GM12878 (cell line): ENCODE results near the gene CCSER1. TPM values are rescaled to one million over a fixed set of nuclear protein-coding genes. Genes with fewer than 3 reads are reported as not detected.

Source experiments
- ATAC-seq: fragments of 200-7000 bp; cut with Tn5 transposase; 3 replicates; pipeline ENCODE4 v1.9.1; 2020; ENCODE audit warnings: mild to moderate bottlenecking, moderate library complexity
- BruUV-seq: library from RNA; stranded (reverse); fragments of 400-500 nt; replicated peaks from 2 replicates; lab custom pipeline; 2021; lab: Mats Ljungman, UMichigan
- CTCF ChIA-PET: fragments of 300-600 bp; sonication (Branson Sonifier 250); formaldehyde crosslinking; extraction: SDS; loops from one replicate; lab custom pipeline; 2021; ENCODE audit warnings: inconsistent platforms; lab: Yijun Ruan, JAX
- POLR2A ChIA-PET: fragments of 350-600 bp; formaldehyde crosslinking; extraction: SDS; loops from one replicate; lab custom pipeline; 2021; ENCODE audit warnings: inconsistent platforms; lab: Charles Lee
- RAD21 ChIA-PET: fragments of 300-600 bp; sonication (Branson Sonifier 250); formaldehyde crosslinking; loops from one replicate; lab custom pipeline; 2023; ENCODE audit warnings: antibody characterized with exemption; ENCODE audit not compliant: unreplicated experiment; lab: Charles Lee
- SMC1A ChIA-PET: fragments of 300-600 bp; sonication (Branson Sonifier 250); formaldehyde crosslinking; loops from one replicate; lab custom pipeline; 2023; ENCODE audit not compliant: unreplicated experiment, uncharacterized antibody; lab: Charles Lee
- DNase-seq: peaks from one replicate; pipeline ENCODE4 v3.0.0-alpha.2; 2011; ENCODE audit warnings: low read depth, low spot score
- FAIRE-seq: peaks from 3 replicates; lab custom pipeline; 2011; peaks lifted over from hg19 to GRCh38; lab: Jason Lieb, UNC
- H2AFZ ChIP-seq: 2 replicates; pipeline ENCODE4 v1.6.0; 2011; ENCODE audit warnings: low read depth, low read length, control low read depth; ENCODE audit not compliant: control insufficient read depth
- H3K27ac ChIP-seq: 2 replicates; pipeline ENCODE4 v1.5.1; 2011; ENCODE audit warnings: control low read depth; ENCODE audit not compliant: control insufficient read depth, insufficient read depth
- H3K27me3 ChIP-seq, 2 experiments: replicated peaks in 1 of 2; 2 replicates each; pipeline versions ENCODE4 v1.6.0 to v1.6.1; 2011; ENCODE audit warnings: low read length in 1 of 2; ENCODE audit not compliant: control insufficient read depth in 2 of 2, insufficient read depth in 2 of 2
- H3K36me3 ChIP-seq, 2 experiments: 2 replicates each; pipeline ENCODE4 v1.5.1; 2011; ENCODE audit warnings: low read length in 1 of 2; ENCODE audit not compliant: control insufficient read depth in 2 of 2, insufficient read depth in 2 of 2
- H3K4me1 ChIP-seq: 2 replicates; pipeline ENCODE4 v1.6.1; 2011; ENCODE audit warnings: mild to moderate bottlenecking, low read length, moderate library complexity, mixed read lengths; ENCODE audit not compliant: control insufficient read depth, insufficient read depth
- H3K4me2 ChIP-seq: 2 replicates; pipeline ENCODE4 v1.6.0; 2011; ENCODE audit warnings: control low read depth; ENCODE audit not compliant: control insufficient read depth, insufficient read depth
- H3K4me3 ChIP-seq: fragments of 200-600 bp; sonication (generic); 2 replicates; pipeline ENCODE4 v1.5.1; 2016
- H3K79me2 ChIP-seq: 2 replicates; pipeline ENCODE4 v1.6.0; 2011; ENCODE audit warnings: low read length; ENCODE audit not compliant: control insufficient read depth, insufficient read depth
- H3K9ac ChIP-seq: 2 replicates; pipeline ENCODE4 v1.8.0; 2011; ENCODE audit warnings: low read length, control low read depth, mixed read lengths; ENCODE audit not compliant: control insufficient read depth, insufficient read depth
- H3K9me3 ChIP-seq: replicated peaks from 3 replicates; pipeline ENCODE4 v1.5.1; 2011; ENCODE audit warnings: mild to moderate bottlenecking, low read length; ENCODE audit not compliant: control insufficient read depth, insufficient read depth
- H4K20me1 ChIP-seq: 2 replicates; pipeline ENCODE4 v1.6.0; 2011; ENCODE audit not compliant: control insufficient read depth, insufficient read depth
- BHLHE40 ChIP-seq, 2 experiments: fragments of 450-650 bp in 1 of 2; IDR thresholded peaks; 2 replicates each; pipeline ENCODE4 v1.6.1; 2011 to 2017; ENCODE audit warnings: low read depth in 2 of 2, borderline replicate concordance in 1 of 2, improper control_type of control experiment in 1 of 2, low read length in 1 of 2, mild to moderate bottlenecking in 1 of 2
- CHD1 ChIP-seq: IDR thresholded peaks from 2 replicates; pipeline ENCODE4 v1.6.1; 2012; ENCODE audit warnings: low read depth, low read length, improper control_type of control experiment
- CHD2 ChIP-seq: IDR thresholded peaks from 2 replicates; pipeline ENCODE4 v1.6.1; 2011; ENCODE audit warnings: low read depth, low read length, improper control_type of control experiment, borderline replicate concordance
- GATAD2B ChIP-seq: fragments of 450-650 bp; conservative IDR thresholded peaks from 2 replicates; pipeline ENCODE4 v1.6.1; 2017; ENCODE audit warnings: low read depth, mild to moderate bottlenecking, moderate library complexity
- KAT2A ChIP-seq: conservative IDR thresholded peaks from 2 replicates; pipeline ENCODE4 v1.6.1; 2011; ENCODE audit warnings: low read depth, low read length; ENCODE audit not compliant: control insufficient read depth
- NR2C2 ChIP-seq: IDR thresholded peaks from 2 replicates; pipeline ENCODE4 v1.6.1; 2011; ENCODE audit warnings: borderline replicate concordance, low read depth; ENCODE audit not compliant: control insufficient read depth, insufficient read length
- RB1 ChIP-seq: fragments of 450-650 bp; formaldehyde crosslinking; IDR thresholded peaks from 2 replicates; pipeline ENCODE4 v1.6.1; 2017; ENCODE audit warnings: mild to moderate bottlenecking, borderline replicate concordance
- RUNX3 ChIP-seq: IDR thresholded peaks from 2 replicates; pipeline ENCODE4 v1.6.1; 2012; ENCODE audit warnings: low read length, inconsistent platforms
- SIX5 ChIP-seq: IDR thresholded peaks from 2 replicates; pipeline ENCODE4 v1.6.1; 2011; ENCODE audit warnings: mild to moderate bottlenecking, low read depth, low read length, moderate library complexity; ENCODE audit not compliant: severe bottlenecking
- SMARCA5 ChIP-seq: fragments of 450-650 bp; IDR thresholded peaks from 2 replicates; pipeline ENCODE4 v1.6.1; 2017; ENCODE audit warnings: mild to moderate bottlenecking
- TCF12 ChIP-seq: IDR thresholded peaks from 2 replicates; pipeline ENCODE4 v1.6.1; 2011; ENCODE audit warnings: low read depth, mild to moderate bottlenecking, low read length
- TCF3 ChIP-seq: IDR thresholded peaks from 2 replicates; pipeline ENCODE4 v1.6.1; 2012; ENCODE audit warnings: low read depth, mild to moderate bottlenecking, low read length, borderline replicate concordance; ENCODE audit not compliant: insufficient read depth
- TCF7 ChIP-seq: IDR thresholded peaks from 2 replicates; pipeline ENCODE4 v1.6.1; 2014; ENCODE audit warnings: antibody characterized with exemption, borderline replicate concordance
- ZZZ3 ChIP-seq: IDR thresholded peaks from 2 replicates; pipeline ENCODE4 v1.6.1; 2011; ENCODE audit warnings: low read depth; ENCODE audit not compliant: control insufficient read depth, insufficient read length
- WGBS: methylation state at CpG from one replicate; pipeline ENCODE4 v1.1.6; 2016; ENCODE audit warnings: low lambda C conversion rate; ENCODE audit not compliant: insufficient replicate concordance, insufficient coverage; ENCODE audit errors: missing lambda C conversion rate; 5-methylcytosine and 5-hydroxymethylcytosine counted together
- in situ Hi-C: fragments of 300-500 bp; cut with MboI; formaldehyde crosslinking; loops from 9 replicates; pipeline ENCODE4 v1.14.3; 2018; ENCODE audit warnings: mixed read lengths
- intact Hi-C: fragments of 100-400 bp; cut with micrococcal nuclease; formaldehyde crosslinking; loops from one replicate; pipeline ENCODE4 v1.14.2; 2022; ENCODE audit not compliant: unreplicated experiment
- polyA plus RNA-seq, 11 experiments: library from polyadenylated mRNA; depleted of rRNA in 4 of 11; unstranded in 6 of 11; stranded (reverse) in 5 of 11; fragments of >200 nt; fragmentation: Nextera tagmentation in 4 of 11; fragmentation: Illumina TruSeq in 1 of 11; extraction: Ambion mirVana in 4 of 11; extraction: Trizol in 1 of 11; gene quantifications; 1 replicate in 1 of 11; 2 replicates in 10 of 11; pipeline versions ENCODE4 v1.2.1 to v1.2.3, GENCODE V29; 2011 to 2016; ENCODE audit warnings: inconsistent platforms in 2 of 11, missing spikeins in 2 of 11, low read depth in 1 of 11
- total RNA-seq, 4 experiments: library from RNA; depleted of rRNA in 3 of 4; stranded (reverse); fragments of >200 nt in 3 of 4; fragmentation: Illumina TruSeq in 1 of 4; extraction: Trizol in 1 of 4; gene quantifications; 2 replicates each; pipeline versions ENCODE4 v1.2.1 to v1.2.3, GENCODE V29; 2013 to 2021
- TF ChIP-seq, protein P1 (sequence below): IDR thresholded peaks from 2 replicates; pipeline ENCODE4 v1.6.1; 2011; ENCODE audit warnings: borderline replicate concordance, low read depth, mild to moderate bottlenecking, moderate library complexity, mixed read lengths, low read length; ENCODE audit not compliant: insufficient read depth; ENCODE audit errors: extremely low read length
- TF ChIP-seq, protein P2 (sequence below): fragments of 450-650 bp; IDR thresholded peaks from 2 replicates; pipeline ENCODE4 v1.6.1; 2017; ENCODE audit warnings: mild to moderate bottlenecking, moderate library complexity
- TF ChIP-seq, protein P3 (sequence below): IDR thresholded peaks from 2 replicates; pipeline ENCODE4 v1.6.1; 2012; ENCODE audit warnings: low read depth, low read length, improper control_type of control experiment
- TF ChIP-seq, protein P4 (sequence below): IDR thresholded peaks from 2 replicates; pipeline ENCODE4 v1.6.1; 2012; ENCODE audit warnings: low read depth, low read length, improper control_type of control experiment

The CCSER1 gene
- total and polyA plus RNA-seq, 10 of the 15 experiments (the other 5 are each of a cell fraction or from before 2014, with no cell fraction given), result 0.22 to 2.7 (median 1.0) TPM

DNA sequence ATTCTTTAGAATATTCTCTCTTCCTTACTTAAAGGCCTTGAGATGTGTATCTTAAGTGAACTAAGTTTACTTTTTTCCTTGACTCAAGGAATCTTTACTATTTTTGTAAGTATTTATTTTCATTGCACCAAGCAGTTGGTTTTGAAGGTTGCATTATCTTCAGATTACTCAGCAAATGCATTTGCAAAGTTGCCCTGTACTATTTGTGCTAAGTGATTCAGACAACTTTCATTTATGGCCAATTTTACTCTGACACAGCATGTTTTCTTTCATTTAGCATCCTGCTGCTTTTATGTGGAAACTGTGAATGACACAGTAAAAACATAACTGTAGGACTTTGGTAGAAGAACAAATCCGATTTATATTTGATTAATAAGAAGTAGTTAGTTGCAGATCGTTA lies 191.0 kb downstream of the CCSER1 start (continued):
- TF ChIP-seq BHLHE40 (IDR thresholded peaks at IDR 0.05; ENCODE audit: borderline replicate concordance in 1 of 2, low read depth in 2 of 2, low read length in 1 of 2) (no peak), SMARCA5 (no peak), SIX5 (no peak), CHD1 (no peak), CHD2 (no peak)
- TF ChIP-seq, protein P1, sequence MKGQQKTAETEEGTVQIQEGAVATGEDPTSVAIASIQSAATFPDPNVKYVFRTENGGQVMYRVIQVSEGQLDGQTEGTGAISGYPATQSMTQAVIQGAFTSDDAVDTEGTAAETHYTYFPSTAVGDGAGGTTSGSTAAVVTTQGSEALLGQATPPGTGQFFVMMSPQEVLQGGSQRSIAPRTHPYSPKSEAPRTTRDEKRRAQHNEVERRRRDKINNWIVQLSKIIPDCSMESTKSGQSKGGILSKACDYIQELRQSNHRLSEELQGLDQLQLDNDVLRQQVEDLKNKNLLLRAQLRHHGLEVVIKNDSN, result no peak
- TF ChIP-seq, protein P2, sequence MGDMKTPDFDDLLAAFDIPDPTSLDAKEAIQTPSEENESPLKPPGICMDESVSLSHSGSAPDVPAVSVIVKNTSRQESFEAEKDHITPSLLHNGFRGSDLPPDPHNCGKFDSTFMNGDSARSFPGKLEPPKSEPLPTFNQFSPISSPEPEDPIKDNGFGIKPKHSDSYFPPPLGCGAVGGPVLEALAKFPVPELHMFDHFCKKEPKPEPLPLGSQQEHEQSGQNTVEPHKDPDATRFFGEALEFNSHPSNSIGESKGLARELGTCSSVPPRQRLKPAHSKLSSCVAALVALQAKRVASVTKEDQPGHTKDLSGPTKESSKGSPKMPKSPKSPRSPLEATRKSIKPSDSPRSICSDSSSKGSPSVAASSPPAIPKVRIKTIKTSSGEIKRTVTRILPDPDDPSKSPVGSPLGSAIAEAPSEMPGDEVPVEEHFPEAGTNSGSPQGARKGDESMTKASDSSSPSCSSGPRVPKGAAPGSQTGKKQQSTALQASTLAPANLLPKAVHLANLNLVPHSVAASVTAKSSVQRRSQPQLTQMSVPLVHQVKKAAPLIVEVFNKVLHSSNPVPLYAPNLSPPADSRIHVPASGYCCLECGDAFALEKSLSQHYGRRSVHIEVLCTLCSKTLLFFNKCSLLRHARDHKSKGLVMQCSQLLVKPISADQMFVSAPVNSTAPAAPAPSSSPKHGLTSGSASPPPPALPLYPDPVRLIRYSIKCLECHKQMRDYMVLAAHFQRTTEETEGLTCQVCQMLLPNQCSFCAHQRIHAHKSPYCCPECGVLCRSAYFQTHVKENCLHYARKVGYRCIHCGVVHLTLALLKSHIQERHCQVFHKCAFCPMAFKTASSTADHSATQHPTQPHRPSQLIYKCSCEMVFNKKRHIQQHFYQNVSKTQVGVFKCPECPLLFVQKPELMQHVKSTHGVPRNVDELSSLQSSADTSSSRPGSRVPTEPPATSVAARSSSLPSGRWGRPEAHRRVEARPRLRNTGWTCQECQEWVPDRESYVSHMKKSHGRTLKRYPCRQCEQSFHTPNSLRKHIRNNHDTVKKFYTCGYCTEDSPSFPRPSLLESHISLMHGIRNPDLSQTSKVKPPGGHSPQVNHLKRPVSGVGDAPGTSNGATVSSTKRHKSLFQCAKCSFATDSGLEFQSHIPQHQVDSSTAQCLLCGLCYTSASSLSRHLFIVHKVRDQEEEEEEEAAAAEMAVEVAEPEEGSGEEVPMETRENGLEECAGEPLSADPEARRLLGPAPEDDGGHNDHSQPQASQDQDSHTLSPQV, result no peak

DNA sequence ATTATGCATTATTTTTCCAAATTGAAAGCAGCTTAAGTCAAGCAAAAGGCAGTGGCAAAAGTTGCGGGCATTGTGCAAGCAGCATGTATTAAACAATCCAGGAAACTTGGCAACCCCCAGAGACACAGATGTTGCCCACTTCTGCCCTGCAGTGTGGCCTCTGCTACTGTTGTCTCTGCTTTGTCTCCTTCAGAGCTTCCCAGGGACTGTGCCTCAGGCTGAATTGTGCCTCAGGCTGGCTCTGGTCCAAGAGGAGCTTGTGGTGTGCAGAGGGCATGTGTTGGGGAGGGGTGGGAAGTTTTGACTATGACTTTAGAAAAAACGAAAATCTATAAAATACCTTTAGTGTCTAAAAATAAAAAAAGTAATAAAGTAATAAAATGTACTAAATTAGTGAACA lies 201.4 kb downstream of the CCSER1 start:
- FAIRE-seq, result no peak
- in situ Hi-C loops, result no loop called here
- no peak for ATAC-seq
- no peaks in the 10 kb centered on the region for H3K9me3 ChIP-seq
- intact Hi-C loops, result no loop called here
- no peak overlapping the region for H3K4me3 ChIP-seq
- no peaks in the 10 kb centered on the region for H3K4me1 ChIP-seq
- no peaks in the 10 kb centered on the region for H3K36me3 ChIP-seq
- no peak overlapping the region for H3K27ac ChIP-seq
- no peaks in the 10 kb centered on the region for H3K79me2 ChIP-seq
- H2AFZ ChIP-seq, result no peak overlapping the region
- POLR2A ChIA-PET, result no interaction called here
- 0% methylated on average over 2 of the region's 2 CpGs for whole genome bisulfite sequencing
- no peaks in the 10 kb centered on the region for H3K27me3 ChIP-seq
- RAD21 ChIA-PET, result no interaction called here
- no TSS peak for BruUV-seq
- no peak overlapping the region for H3K4me2 ChIP-seq
- SMC1A ChIA-PET, result no interaction called here
- no peak for DNase-seq
- CTCF ChIA-PET, result no interaction called here
- H3K9ac ChIP-seq, result no peak overlapping the region
- no peaks in the 10 kb centered on the region for H4K20me1 ChIP-seq
- TF ChIP-seq GATAD2B, result no peak
- no peak for TF ChIP-seq TCF12
- no peak for TF ChIP-seq RB1
- no peak for TF ChIP-seq TCF3
- TF ChIP-seq ZZZ3, result no peak
- no peak for TF ChIP-seq NR2C2
- no peak for TF ChIP-seq SMARCA5
- no peak for TF ChIP-seq KAT2A
- TF ChIP-seq RUNX3, result no peak
- TF ChIP-seq TCF7, result no peak
- TF ChIP-seq, protein P3, sequence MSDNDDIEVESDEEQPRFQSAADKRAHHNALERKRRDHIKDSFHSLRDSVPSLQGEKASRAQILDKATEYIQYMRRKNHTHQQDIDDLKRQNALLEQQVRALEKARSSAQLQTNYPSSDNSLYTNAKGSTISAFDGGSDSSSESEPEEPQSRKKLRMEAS, result no peak
- TF ChIP-seq, protein P4, sequence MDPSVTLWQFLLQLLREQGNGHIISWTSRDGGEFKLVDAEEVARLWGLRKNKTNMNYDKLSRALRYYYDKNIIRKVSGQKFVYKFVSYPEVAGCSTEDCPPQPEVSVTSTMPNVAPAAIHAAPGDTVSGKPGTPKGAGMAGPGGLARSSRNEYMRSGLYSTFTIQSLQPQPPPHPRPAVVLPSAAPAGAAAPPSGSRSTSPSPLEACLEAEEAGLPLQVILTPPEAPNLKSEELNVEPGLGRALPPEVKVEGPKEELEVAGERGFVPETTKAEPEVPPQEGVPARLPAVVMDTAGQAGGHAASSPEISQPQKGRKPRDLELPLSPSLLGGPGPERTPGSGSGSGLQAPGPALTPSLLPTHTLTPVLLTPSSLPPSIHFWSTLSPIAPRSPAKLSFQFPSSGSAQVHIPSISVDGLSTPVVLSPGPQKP, result no peak
